Measurements from ENCODE around the gene INSIG1.

INSIG1 gene

DNA sequence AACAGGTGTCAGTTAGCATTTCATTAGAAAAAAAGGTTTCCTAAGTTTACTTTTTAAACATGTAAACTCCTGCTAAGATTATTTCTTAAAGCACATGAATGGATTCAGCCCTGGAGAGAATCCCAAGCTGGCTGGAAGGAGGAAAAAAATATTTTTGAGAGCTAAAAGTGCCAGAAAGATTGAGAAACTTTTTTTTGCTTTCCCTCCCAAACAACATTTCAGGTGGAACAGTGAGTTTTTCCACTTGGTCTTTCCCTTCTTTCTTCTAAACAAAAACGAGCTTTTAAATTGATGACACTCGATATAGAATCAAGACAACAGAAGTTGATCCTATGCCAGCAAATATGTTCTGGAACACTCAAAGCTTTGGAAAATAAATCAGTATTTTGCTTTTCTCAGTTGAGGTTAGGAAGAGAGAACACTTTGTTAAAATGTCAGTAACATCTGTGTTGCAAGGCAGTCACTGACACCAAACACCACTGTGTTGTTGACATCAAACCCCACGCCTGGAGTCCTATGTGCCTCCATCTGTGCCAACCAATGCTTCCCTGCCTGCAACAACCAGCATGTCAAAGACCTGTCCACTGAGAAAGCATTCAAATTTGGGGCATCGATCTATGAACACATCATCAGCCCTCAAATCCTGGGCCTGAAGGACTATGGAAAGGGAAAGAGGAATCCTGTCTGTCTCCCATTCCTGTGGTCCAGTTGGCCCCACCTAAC, 22.9 kb upstream of the INSIG1 start:
- no peak for DNase-seq
- Histone ChIP-seq H3K27ac (ENCODE audit: low read length) (no peak overlapping the region), H3K36me3 (replicated peaks; ENCODE audit: insufficient read depth, low read length) (no peaks in the 10 kb centered on the region), H3K9me2 (replicated peaks; ENCODE audit: insufficient read depth, low read length) (no peaks in the 10 kb centered on the region), H2AFZ (ENCODE audit: low read length) (no peak overlapping the region), H3F3A (ENCODE audit: insufficient read depth, low read length) (no peaks in the 10 kb centered on the region), H3K9me3 (replicated peaks; ENCODE audit: insufficient read depth, low read length) (no peaks in the 10 kb centered on the region), H3K4me3 (ENCODE audit: low read length) (no peak overlapping the region), H4K20me1 (ENCODE audit: insufficient read depth, low read length) (no peaks in the 10 kb centered on the region), H3K4me1 (ENCODE audit: low read length) (no peaks in the 10 kb centered on the region), H3K9ac (ENCODE audit: low read length) (no peak overlapping the region), H3K4me2 (ENCODE audit: low read depth, low read length) (no peak overlapping the region), H3K79me2 (ENCODE audit: low read length) (no peaks in the 10 kb centered on the region), H3K27me3 (replicated peaks; ENCODE audit: insufficient read depth, low read length) (peaks cover 37% of the 10 kb centered on the region)
- TF ChIP-seq EZH2phosphoT487 (IDR thresholded peaks at IDR 0.05; ENCODE audit: low read length) (no peak), EZH2 (optimal IDR thresholded peaks at IDR 0.05; ENCODE audit: low read depth, low read length) (no peak)
- TF ChIP-seq, protein P1, sequence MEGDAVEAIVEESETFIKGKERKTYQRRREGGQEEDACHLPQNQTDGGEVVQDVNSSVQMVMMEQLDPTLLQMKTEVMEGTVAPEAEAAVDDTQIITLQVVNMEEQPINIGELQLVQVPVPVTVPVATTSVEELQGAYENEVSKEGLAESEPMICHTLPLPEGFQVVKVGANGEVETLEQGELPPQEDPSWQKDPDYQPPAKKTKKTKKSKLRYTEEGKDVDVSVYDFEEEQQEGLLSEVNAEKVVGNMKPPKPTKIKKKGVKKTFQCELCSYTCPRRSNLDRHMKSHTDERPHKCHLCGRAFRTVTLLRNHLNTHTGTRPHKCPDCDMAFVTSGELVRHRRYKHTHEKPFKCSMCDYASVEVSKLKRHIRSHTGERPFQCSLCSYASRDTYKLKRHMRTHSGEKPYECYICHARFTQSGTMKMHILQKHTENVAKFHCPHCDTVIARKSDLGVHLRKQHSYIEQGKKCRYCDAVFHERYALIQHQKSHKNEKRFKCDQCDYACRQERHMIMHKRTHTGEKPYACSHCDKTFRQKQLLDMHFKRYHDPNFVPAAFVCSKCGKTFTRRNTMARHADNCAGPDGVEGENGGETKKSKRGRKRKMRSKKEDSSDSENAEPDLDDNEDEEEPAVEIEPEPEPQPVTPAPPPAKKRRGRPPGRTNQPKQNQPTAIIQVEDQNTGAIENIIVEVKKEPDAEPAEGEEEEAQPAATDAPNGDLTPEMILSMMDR (IDR thresholded peaks at IDR 0.05; ENCODE audit: low read length): no peak

DNA sequence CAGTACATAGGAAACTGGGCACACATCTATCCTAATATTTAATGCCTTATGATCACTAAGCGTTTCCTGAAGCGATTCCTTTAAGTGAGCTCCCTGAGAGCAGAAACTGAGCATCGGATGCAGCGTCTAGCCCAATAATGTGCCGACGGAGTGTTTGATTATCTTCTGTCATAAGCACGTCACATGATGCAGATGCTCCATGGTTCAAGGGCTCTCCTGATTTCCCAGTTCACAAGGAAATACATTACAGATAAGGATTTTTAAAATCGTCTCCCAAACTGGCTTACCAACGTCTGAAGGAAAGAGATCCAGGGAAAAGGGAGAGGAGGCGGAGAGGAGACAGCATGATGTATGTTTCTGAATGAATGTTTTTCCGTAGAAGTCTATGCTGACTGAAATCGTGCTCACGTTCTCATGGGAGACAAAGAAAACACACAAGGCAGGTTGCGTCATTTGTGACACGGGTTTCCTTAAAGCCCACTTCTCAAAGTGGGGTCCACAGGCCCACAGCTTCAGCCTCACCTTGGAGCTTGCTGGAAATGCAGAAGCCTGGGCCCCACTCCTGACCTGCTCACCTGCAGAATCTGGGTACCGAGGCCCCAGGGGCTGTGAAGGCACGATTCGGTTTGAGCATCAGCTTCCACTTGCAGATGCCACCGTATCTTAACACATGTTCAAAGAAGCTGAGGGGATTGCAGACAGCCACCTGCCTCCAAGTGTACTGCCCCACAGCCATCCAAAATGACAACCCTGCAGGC, 21.5 kb upstream of the INSIG1 start:
- no peak overlapping the region for H3K27ac ChIP-seq (ENCODE audit: low read length)
- no peaks in the 10 kb centered on the region for H4K20me1 ChIP-seq (ENCODE audit: insufficient read depth, low read length)
- H3K36me3 ChIP-seq (replicated peaks; ENCODE audit: insufficient read depth, low read length): no peaks in the 10 kb centered on the region
- no peak overlapping the region for H3K9ac ChIP-seq (ENCODE audit: low read length)
- peaks cover 35% of the 10 kb centered on the region for H3K27me3 ChIP-seq (replicated peaks; ENCODE audit: insufficient read depth, low read length)
- H3K79me2 ChIP-seq (ENCODE audit: low read length): no peaks in the 10 kb centered on the region
- no peak for DNase-seq
- H3K4me3 ChIP-seq (ENCODE audit: low read length): no peak overlapping the region
- H3K4me1 ChIP-seq (ENCODE audit: low read length): no peaks in the 10 kb centered on the region
- no peak for TF ChIP-seq EZH2 (optimal IDR thresholded peaks at IDR 0.05; ENCODE audit: low read depth, low read length)
- TF ChIP-seq, protein P1 (IDR thresholded peaks at IDR 0.05; ENCODE audit: low read length): no peak
- H3F3A ChIP-seq (ENCODE audit: insufficient read depth, low read length): no peaks in the 10 kb centered on the region
- no peaks in the 10 kb centered on the region for H3K9me2 ChIP-seq (replicated peaks; ENCODE audit: insufficient read depth, low read length)
- no peaks in the 10 kb centered on the region for H3K9me3 ChIP-seq (replicated peaks; ENCODE audit: insufficient read depth, low read length)
- no peak overlapping the region for H2AFZ ChIP-seq (ENCODE audit: low read length)
- H3K4me2 ChIP-seq (ENCODE audit: low read depth, low read length): no peak overlapping the region

DNA sequence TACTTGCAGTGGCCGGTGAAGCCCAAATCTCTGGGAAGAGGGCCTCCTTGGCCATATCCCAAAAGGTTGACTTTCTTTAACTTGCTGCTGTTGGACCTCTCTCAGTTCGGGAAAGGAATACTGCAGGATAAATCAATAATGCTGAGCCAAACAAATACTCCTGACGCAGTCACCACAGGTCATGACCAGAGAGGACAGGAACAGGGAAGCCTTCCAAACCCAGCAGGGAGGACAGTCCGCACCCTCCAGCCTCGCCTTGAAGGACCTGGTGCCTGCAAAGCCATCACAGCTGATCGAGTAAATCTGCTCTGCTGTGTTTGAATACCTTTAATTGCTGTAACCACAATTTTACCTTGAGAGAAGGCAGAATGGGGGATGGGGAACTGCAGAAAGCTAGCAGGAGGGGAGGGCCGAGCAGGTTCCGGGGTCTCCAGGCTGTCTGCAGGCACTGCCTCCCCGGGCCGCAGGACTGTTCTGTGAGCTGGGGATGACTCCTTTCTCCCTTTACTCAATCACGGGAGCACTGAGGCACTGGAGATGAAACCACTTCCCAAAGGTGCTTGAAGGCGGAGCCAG, 20.8 kb upstream of the INSIG1 start:
- Histone ChIP-seq H3F3A (ENCODE audit: insufficient read depth, low read length) (no peaks in the 10 kb centered on the region), H3K27ac (ENCODE audit: low read length) (no peak overlapping the region)

More for the DNA sequence above, 20.8 kb upstream of the INSIG1 start:
- no peak for DNase-seq
- H3K4me1 ChIP-seq (ENCODE audit: low read length): no peaks in the 10 kb centered on the region
- no peak for TF ChIP-seq EZH2phosphoT487 (IDR thresholded peaks at IDR 0.05; ENCODE audit: low read length)
- TF ChIP-seq, protein P1 (IDR thresholded peaks at IDR 0.05; ENCODE audit: low read length): no peak
- no peak for TF ChIP-seq EZH2 (optimal IDR thresholded peaks at IDR 0.05; ENCODE audit: low read depth, low read length)
- no peaks in the 10 kb centered on the region for H3K9me3 ChIP-seq (replicated peaks; ENCODE audit: insufficient read depth, low read length)
- no peaks in the 10 kb centered on the region for H3K9me2 ChIP-seq (replicated peaks; ENCODE audit: insufficient read depth, low read length)
- no peaks in the 10 kb centered on the region for H3K79me2 ChIP-seq (ENCODE audit: low read length)
- H4K20me1 ChIP-seq (ENCODE audit: insufficient read depth, low read length): no peaks in the 10 kb centered on the region
- peaks cover 31% of the 10 kb centered on the region for H3K27me3 ChIP-seq (replicated peaks; ENCODE audit: insufficient read depth, low read length)
- H3K4me2 ChIP-seq (ENCODE audit: low read depth, low read length): no peak overlapping the region
- H2AFZ ChIP-seq (ENCODE audit: low read length): no peak overlapping the region
- no peaks in the 10 kb centered on the region for H3K36me3 ChIP-seq (replicated peaks; ENCODE audit: insufficient read depth, low read length)
- no peak overlapping the region for H3K4me3 ChIP-seq (ENCODE audit: low read length)
- no peak overlapping the region for H3K9ac ChIP-seq (ENCODE audit: low read length)
